ENCODE measurements around the gene ARR3.

- TF ChIP-seq CTCF (IDR thresholded peaks at IDR 0.05; ENCODE audit: extremely low read depth in 1 of 2, insufficient read depth in 1 of 2, low read depth in 1 of 2, low read length in 2 of 2) (no peak), JUN (IDR thresholded peaks at IDR 0.05; ENCODE audit: borderline replicate concordance, insufficient read depth, insufficient read length, low read depth) (no peak), POLR2A (IDR thresholded peaks at IDR 0.05; ENCODE audit: low read depth, low read length) (no peak), EZH2 (IDR thresholded peaks at IDR 0.05; ENCODE audit: borderline replicate concordance, low read depth, low read length, severe bottlenecking) (no peak), MAX (IDR thresholded peaks at IDR 0.05; ENCODE audit: insufficient read depth, insufficient read length) (no peak)
Measured at GRCh38 chrX:70241501-70241900, 26.6 kb upstream of the ARR3 start.
